Iris pigment epithelial cell (primary cell): ENCODE measurements around the gene HHIP.

ENCODE experiments used
- DNase-seq: peaks from one replicate; pipeline ENCODE4 v3.0.0-alpha.2; 2011; ENCODE audit warnings: low read depth

HHIP gene

GRCh38 chr4:144645631-144646522, at the start of gene HHIP:
TSS of gene HHIP (plus strand) at chr4:144646156. CDS start at chr4:144646676, 520 bp downstream.
- DNase-seq = peak; percentile 55

GRCh38 chr4:144597171-144597570, 48.8 kb upstream of the HHIP start:
- DNase-seq = no peak

- DNase-seq = peak; percentile 60
Measured at GRCh38 chr4:144599621-144600020, 46.3 kb upstream of the HHIP start.

- peak; percentile 42 for DNase-seq
Measured at GRCh38 chr4:144611850-144612249, 34.1 kb upstream of the HHIP start.

GRCh38 chr4:144614850-144615585, 30.9 kb upstream of the HHIP start:
- peak; percentile 34 for DNase-seq

GRCh38 chr4:144621681-144622080, 24.3 kb upstream of the HHIP start:
- DNase-seq = no peak

GRCh38 chr4:144627663-144628076, 18.3 kb upstream of the HHIP start:
- peak; percentile 82 for DNase-seq

- DNase-seq = no peak
Measured at GRCh38 chr4:144633215-144633614, 12.7 kb upstream of the HHIP start.

- no peak for DNase-seq
Measured at GRCh38 chr4:144634978-144635747, 10.8 kb upstream of the HHIP start.

- no peak for DNase-seq
Measured at GRCh38 chr4:144644368-144645101, 1.4 kb upstream of the HHIP start.

GRCh38 chr4:144645102-144645630, 790 bp upstream of the HHIP start:
- DNase-seq = no peak

GRCh38 chr4:144646523-144647094, 653 bp downstream of the HHIP start:
- DNase-seq = no peak

GRCh38 chr4:144647095-144647561, 1.2 kb downstream of the HHIP start:
- no peak for DNase-seq

GRCh38 chr4:144647590-144647989, 1.6 kb downstream of the HHIP start:
- DNase-seq = no peak

GRCh38 chr4:144648042-144648441, 2.1 kb downstream of the HHIP start:
- DNase-seq = no peak

GRCh38 chr4:144649646-144650045, 3.7 kb downstream of the HHIP start:
- DNase-seq = no peak

GRCh38 chr4:144650311-144651005, 4.5 kb downstream of the HHIP start:
- no peak for DNase-seq

GRCh38 chr4:144653781-144654545, 8.0 kb downstream of the HHIP start:
- DNase-seq = no peak

- DNase-seq = no peak
Measured at GRCh38 chr4:144655491-144655890, 9.5 kb downstream of the HHIP start.
